Head of caudate nucleus (tissue), 42 donors: ENCODE results near the gene SMAP1.
A peak's percentile ranks its signal among the peaks of the same experiment; 100 is the strongest.

Experiments used
- DNase-seq, 42 donors: peaks; one replicate each; pipeline versions ENCODE4 v3.0.0 to v3.0.0-alpha.2; 2020 to 2021; ENCODE audit warnings: mixed read lengths in 7 of 42
- intact Hi-C: fragments of 100-400 bp; cut with DNase I; formaldehyde crosslinking; loops from one replicate; pipeline ENCODE4 v1.15.0; 2022

SMAP1 gene

GRCh38 chr6:70673601-70674000, 5.9 kb downstream of the SMAP1 start:
- intact Hi-C loops: no loop called here
- no peak for DNase-seq

- intact Hi-C loops: no loop called here
- no peak for DNase-seq
Observed at GRCh38 chr6:70675822-70676221, 8.1 kb downstream of the SMAP1 start.

- no peak for DNase-seq
- intact Hi-C loops: no loop called here
Observed at GRCh38 chr6:70676821-70677220, 9.1 kb downstream of the SMAP1 start.

GRCh38 chr6:70680396-70680795, 12.7 kb downstream of the SMAP1 start:
- intact Hi-C loops: no loop called here

GRCh38 chr6:70684794-70685493, 17.3 kb downstream of the SMAP1 start:
- no peak for DNase-seq
- intact Hi-C loops: no loop called here

More at GRCh38 chr6:70680396-70680795, 12.7 kb downstream of the SMAP1 start:
- no peak for DNase-seq

- intact Hi-C loops: no loop called here
Observed at GRCh38 chr6:70685494-70686180, 18.0 kb downstream of the SMAP1 start.

GRCh38 chr6:70686548-70687133, 19.0 kb downstream of the SMAP1 start:
- intact Hi-C loops: no loop called here
- DNase-seq: peak in 6 of 42 donors; percentile 11 to 64 (median 30)

More at GRCh38 chr6:70685494-70686180, 18.0 kb downstream of the SMAP1 start:
- DNase-seq: no peak

GRCh38 chr6:70693887-70694286, 26.2 kb downstream of the SMAP1 start:
- intact Hi-C loops: no loop called here
- no peak for DNase-seq

GRCh38 chr6:70694371-70694770, 26.7 kb downstream of the SMAP1 start:
- DNase-seq: no peak
- intact Hi-C loops: no loop called here

- peak in 6 of 42 donors; percentile 3 to 29 (median 11) for DNase-seq
- intact Hi-C loops: loop anchor here (10.0 kb wide), 1 partner anchor 314 kb away; no protein-coding TSS in a partner anchor
Observed at GRCh38 chr6:70700922-70701876, 33.5 kb downstream of the SMAP1 start.

GRCh38 chr6:70705772-70706171, 38.1 kb downstream of the SMAP1 start:
- intact Hi-C loops: loop anchor here (5.0 to 10.0 kb wide), 3 partner anchors 177 to 309 kb away; partner anchors contain the start of gene B3GAT2

GRCh38 chr6:70706491-70707123, 38.9 kb downstream of the SMAP1 start:
- peak in 5 of 42 donors; percentile 7 to 50 (median 12) for DNase-seq
- intact Hi-C loops: loop anchor here (5.0 to 10.0 kb wide), 3 partner anchors 176 to 308 kb away; partner anchors contain the start of gene B3GAT2

More at GRCh38 chr6:70705772-70706171, 38.1 kb downstream of the SMAP1 start:
- DNase-seq: no peak

GRCh38 chr6:70707893-70708292, 40.2 kb downstream of the SMAP1 start:
- no peak for DNase-seq
- intact Hi-C loops: loop anchor here (5.0 to 10.0 kb wide), 3 partner anchors 174 to 307 kb away; partner anchors contain the start of gene B3GAT2

GRCh38 chr6:70708448-70708847, 40.8 kb downstream of the SMAP1 start:
- no peak for DNase-seq
- intact Hi-C loops: loop anchor here (5.0 to 10.0 kb wide), 3 partner anchors 174 to 306 kb away; partner anchors contain the start of gene B3GAT2

- intact Hi-C loops: loop anchor here (5.0 to 10.0 kb wide), 3 partner anchors 172 to 305 kb away; partner anchors contain the start of gene B3GAT2
- DNase-seq: no peak
Observed at GRCh38 chr6:70709826-70710225, 42.1 kb downstream of the SMAP1 start.

- no peak for DNase-seq
- intact Hi-C loops: no loop called here
Observed at GRCh38 chr6:70714716-70715257, 47.1 kb downstream of the SMAP1 start.

GRCh38 chr6:70717038-70717801, 49.5 kb downstream of the SMAP1 start:
- DNase-seq: no peak
- intact Hi-C loops: no loop called here
